Measurements from ENCODE around the gene S100A7. TPM values are rescaled to one million over a fixed set of nuclear protein-coding genes. Genes with fewer than 3 reads are reported as not detected.
"Not testable (repeated sequence)": the region's sequence is repeated elsewhere in the genome, so short reads cannot be mapped to it uniquely, and the experiment has no call there.

Gene S100A7
- total RNA-seq, 1 experiment from 2014 or later = not detected

- no peak for DNase-seq (ENCODE audit: low spot score)
These were observed 16.1 kb upstream of the S100A7 start for GRCh38 chr1:153476491-153477093.

GRCh38 chr1:153475282-153475681, 14.8 kb upstream of the S100A7 start:
- DNase-seq (ENCODE audit: low spot score) = no peak

GRCh38 chr1:153474347-153474746, 13.9 kb upstream of the S100A7 start:
- no peak for DNase-seq (ENCODE audit: low spot score)

- DNase-seq (ENCODE audit: low spot score) = peak; percentile 61
These were observed 10.3 kb upstream of the S100A7 start for GRCh38 chr1:153470707-153471106.

GRCh38 chr1:153466908-153467307, 6.5 kb upstream of the S100A7 start:
- no peak for DNase-seq (ENCODE audit: low spot score)

GRCh38 chr1:153465811-153466636, 5.6 kb upstream of the S100A7 start:
- peak; percentile 29 for DNase-seq (ENCODE audit: low spot score)

GRCh38 chr1:153462741-153463140, 2.3 kb upstream of the S100A7 start:
- not testable (repeated sequence) for DNase-seq (ENCODE audit: low spot score)

- no peak for DNase-seq (ENCODE audit: low spot score)
These were observed 796 bp downstream of the S100A7 start for GRCh38 chr1:153459655-153460054.

GRCh38 chr1:153456396-153456795, 4.1 kb downstream of the S100A7 start:
- no peak for DNase-seq (ENCODE audit: low spot score)

- DNase-seq (ENCODE audit: low spot score) = not testable (repeated sequence)
These were observed 11.6 kb downstream of the S100A7 start for GRCh38 chr1:153448851-153449250.

GRCh38 chr1:153447498-153448170, 12.8 kb downstream of the S100A7 start:
- peak; percentile 38 for DNase-seq (ENCODE audit: low spot score)

- DNase-seq (ENCODE audit: low spot score) = no peak
These were observed 16.4 kb downstream of the S100A7 start for GRCh38 chr1:153444078-153444477.

GRCh38 chr1:153443486-153443885, 17.0 kb downstream of the S100A7 start:
- no peak for DNase-seq (ENCODE audit: low spot score)

GRCh38 chr1:153441238-153441755, 19.2 kb downstream of the S100A7 start:
- DNase-seq (ENCODE audit: low spot score) = no peak

- no peak for DNase-seq (ENCODE audit: low spot score)
These were observed 21.2 kb downstream of the S100A7 start for GRCh38 chr1:153439273-153439672.

- no peak for DNase-seq (ENCODE audit: low spot score)
These were observed 21.9 kb downstream of the S100A7 start for GRCh38 chr1:153438599-153438998.

- DNase-seq (ENCODE audit: low spot score) = no peak
These were observed 23.2 kb downstream of the S100A7 start for GRCh38 chr1:153437236-153437635.

GRCh38 chr1:153434746-153435455, 25.6 kb downstream of the S100A7 start:
- DNase-seq (ENCODE audit: low spot score) = no peak

- peak; percentile 67 for DNase-seq (ENCODE audit: low spot score)
These were observed 27.4 kb downstream of the S100A7 start for GRCh38 chr1:153432874-153433681.

- DNase-seq (ENCODE audit: low spot score) = no peak
These were observed 28.5 kb downstream of the S100A7 start for GRCh38 chr1:153431928-153432327.

GRCh38 chr1:153431427-153431826, 29.0 kb downstream of the S100A7 start:
- DNase-seq (ENCODE audit: low spot score) = no peak

Data from A172 (cell line).